ENCODE measurements around the gene COL5A1.

DNA sequence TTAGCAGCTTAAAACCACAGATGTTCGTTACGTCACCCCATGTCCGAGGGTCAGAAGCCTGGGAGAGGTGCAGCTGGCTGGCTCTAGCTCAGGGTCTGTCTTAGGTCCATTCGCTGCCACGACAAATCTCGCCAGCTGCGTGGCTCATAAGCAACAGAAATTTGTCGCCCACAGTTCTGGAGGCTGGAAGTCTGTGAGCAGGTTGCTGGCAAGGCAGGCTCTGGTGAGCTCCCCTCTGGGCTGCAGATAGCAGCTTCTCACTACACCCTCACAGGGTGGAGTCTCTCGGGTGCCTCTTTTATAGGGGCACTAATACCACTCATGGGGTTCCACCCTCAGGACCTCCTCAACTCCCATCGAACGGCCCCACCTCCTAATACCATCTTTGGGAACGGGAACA, 198.9 kb downstream of the COL5A1 start:
- TF ChIP-seq, protein P1, sequence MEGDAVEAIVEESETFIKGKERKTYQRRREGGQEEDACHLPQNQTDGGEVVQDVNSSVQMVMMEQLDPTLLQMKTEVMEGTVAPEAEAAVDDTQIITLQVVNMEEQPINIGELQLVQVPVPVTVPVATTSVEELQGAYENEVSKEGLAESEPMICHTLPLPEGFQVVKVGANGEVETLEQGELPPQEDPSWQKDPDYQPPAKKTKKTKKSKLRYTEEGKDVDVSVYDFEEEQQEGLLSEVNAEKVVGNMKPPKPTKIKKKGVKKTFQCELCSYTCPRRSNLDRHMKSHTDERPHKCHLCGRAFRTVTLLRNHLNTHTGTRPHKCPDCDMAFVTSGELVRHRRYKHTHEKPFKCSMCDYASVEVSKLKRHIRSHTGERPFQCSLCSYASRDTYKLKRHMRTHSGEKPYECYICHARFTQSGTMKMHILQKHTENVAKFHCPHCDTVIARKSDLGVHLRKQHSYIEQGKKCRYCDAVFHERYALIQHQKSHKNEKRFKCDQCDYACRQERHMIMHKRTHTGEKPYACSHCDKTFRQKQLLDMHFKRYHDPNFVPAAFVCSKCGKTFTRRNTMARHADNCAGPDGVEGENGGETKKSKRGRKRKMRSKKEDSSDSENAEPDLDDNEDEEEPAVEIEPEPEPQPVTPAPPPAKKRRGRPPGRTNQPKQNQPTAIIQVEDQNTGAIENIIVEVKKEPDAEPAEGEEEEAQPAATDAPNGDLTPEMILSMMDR (conservative IDR thresholded peaks at IDR 0.05), result no peak
- no peak for TF ChIP-seq ZFX (IDR thresholded peaks at IDR 0.05)

All from C4-2B (cell line).